Epithelial cell of esophagus (primary cell): ENCODE data around the gene TEX2.

Experiments
- DNase-seq: peaks from one replicate; pipeline ENCODE4 v3.0.0; 2010; ENCODE audit warnings: low read depth
- H3K4me3 ChIP-seq: 2 replicates; pipeline ENCODE4 v1.5.1; 2011; ENCODE audit warnings: mild to moderate bottlenecking, low read length, control low read depth
- CTCF ChIP-seq: IDR thresholded peaks from 2 replicates; pipeline ENCODE4 v1.5.1; 2011; ENCODE audit warnings: low read depth, mild to moderate bottlenecking, low read length, control low read depth, inconsistent platforms; ENCODE audit not compliant: insufficient read depth; ENCODE audit errors: missing control alignments

TEX2 gene

DNA sequence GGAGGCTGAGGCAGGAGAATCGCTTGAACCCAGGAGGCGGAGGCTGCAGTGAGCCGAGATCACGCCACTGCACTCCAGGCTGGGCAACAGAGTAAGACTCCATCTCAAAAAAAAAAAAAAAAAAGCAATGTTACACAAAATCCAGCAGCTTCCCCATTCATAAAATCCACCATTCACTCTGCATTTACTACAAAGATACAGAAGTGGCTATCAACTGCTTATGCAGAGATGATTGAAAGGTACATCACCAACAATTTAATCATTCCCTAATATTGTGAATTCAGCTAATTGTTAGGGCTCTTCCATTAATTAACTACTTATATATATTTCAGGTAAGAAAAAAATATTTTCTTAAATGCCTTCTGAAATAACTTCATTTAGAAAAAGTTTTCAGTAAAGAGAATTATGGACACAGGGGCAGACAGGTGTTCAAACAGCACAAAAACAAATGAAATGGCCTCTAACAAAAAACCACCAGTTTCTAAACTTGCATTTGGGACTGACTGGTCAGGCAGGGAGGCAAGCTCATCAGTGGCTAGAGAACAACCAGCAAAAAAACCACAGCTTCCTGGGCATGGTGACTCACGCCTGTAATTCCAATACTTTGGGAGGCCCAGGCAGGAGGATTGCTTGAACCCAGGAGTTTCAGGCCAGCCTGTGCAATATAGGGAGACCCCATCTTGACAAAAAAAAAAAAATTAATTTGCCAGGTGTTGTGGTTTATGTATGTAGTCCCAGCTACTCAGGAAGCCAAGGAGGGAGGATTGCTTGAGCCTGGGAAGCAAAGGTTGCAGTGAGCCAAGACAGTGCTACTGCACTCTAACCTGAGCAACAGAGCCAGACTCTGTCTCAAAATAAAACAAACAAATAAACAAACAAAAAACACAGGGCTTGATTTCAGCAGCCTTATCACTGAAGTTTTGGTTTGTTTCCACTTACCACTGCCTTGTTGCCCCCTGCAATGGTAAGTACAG, 159.4 kb downstream of the TEX2 start:
- no peak for TF ChIP-seq CTCF
- DNase-seq, result peak; percentile 56
- H3K4me3 ChIP-seq, result no peak overlapping the region

DNA sequence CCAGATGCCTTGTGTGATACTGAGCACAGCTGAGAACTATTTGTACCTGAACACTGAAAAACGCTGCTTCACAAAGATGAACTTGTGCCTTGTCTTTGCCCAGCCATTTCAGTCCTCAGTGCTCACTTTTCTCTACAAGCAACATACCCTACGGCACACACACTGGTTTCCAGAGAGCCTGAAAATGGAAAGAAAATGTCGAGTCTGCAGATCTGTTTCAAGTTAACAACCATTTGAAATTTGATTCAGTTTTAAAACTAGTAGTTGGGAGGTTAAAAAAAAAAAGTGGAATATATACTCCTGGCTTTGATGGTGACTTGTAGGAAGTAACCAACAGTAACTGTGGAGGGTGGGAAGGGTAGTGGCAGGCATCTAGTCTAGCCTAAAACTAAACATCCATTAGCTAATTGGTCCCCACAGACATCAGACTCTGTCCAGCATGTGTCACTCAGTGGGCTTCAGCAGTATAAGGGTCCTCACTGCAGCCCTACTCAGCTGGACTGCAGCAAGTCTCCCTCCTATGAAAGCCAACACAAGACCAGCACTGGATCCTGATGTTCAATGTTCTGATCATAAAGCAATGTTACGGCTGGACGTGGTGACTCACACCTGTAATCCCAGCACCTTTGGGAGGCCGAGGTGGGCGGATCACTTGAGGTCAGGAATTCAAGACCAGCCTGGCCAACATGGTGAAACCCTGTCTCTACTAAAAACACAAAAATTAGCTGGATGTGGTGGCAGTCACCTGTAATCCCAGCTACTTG, 160.3 kb downstream of the TEX2 start:
- TF ChIP-seq CTCF, result no peak
- DNase-seq, result no peak
- H3K4me3 ChIP-seq, result no peak overlapping the region

DNA sequence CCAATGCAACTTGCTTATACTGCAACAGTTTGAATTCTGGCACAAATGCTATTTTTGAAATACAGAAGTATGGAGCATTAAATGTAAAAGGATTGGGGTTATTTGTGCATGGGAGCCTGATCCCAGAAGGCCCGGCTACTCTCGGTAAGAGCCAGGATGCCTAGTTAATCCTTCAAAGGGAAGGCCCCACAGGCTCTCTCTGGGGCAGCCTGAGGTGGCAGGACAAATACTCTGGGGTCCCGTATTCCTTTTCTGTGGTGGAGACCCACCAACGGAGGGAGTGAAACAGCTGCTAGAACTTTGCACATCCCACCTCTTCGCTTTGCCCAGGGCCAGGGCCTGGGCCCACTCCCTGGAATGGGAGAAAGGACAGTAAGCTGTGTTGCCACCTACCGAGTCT, 163.5 kb downstream of the TEX2 start:
- TF ChIP-seq CTCF, result no peak
- H3K4me3 ChIP-seq, result no peak overlapping the region
- no peak for DNase-seq
